Measurements from ENCODE around the gene DYRK2. TPM values are rescaled to one million over a fixed set of nuclear protein-coding genes. Genes with fewer than 3 reads are reported as not detected.

Gene DYRK2
- total RNA-seq, 1 donor from 2014 or later = 40.3 TPM

DNA sequence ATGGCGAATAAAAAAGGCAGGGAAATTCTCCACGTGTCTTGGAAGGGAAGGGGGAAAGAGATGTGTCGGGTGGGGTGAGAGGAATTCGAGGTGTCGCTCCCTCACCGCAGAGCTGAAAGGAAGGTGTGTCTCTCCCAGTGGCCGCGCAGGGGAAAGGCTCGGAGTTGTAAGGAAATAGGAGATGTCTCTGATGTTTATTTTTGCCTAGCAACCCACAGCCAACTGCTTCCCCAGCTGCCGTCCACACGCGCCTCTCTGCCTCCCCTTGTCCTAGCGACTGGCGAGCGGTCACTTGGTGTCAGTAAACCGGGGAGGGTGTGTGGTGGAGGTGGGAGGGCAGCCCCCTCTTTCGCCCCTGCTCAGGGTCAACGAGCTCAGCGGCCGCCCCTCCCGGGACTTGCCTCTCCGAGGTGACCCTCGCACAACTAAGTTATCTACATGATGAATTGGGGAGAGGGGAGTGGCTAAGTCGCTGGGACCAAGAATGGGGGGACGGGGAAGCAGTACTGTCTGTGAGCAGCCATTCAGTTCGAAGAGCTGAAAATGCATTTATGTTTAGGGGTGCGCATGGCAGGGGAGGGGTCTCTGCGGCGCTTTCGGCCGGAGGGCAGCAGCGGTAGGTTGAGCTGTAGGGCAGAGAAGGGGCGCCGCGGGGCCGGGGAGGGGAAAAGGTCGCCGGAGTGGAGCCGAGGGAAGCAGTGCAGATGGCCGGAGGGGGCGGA lies 585 bp upstream of the DYRK2 start:
- ATAC-seq (ENCODE audit: low read depth) (peak; percentile 18), DNase-seq (no peak)
- H3K27me3 Mint-ChIP-seq = no peaks in the 10 kb centered on the region
- peak overlapping the region; percentile 87 for H3K27ac Mint-ChIP-seq
- TF ChIP-seq, protein P1, sequence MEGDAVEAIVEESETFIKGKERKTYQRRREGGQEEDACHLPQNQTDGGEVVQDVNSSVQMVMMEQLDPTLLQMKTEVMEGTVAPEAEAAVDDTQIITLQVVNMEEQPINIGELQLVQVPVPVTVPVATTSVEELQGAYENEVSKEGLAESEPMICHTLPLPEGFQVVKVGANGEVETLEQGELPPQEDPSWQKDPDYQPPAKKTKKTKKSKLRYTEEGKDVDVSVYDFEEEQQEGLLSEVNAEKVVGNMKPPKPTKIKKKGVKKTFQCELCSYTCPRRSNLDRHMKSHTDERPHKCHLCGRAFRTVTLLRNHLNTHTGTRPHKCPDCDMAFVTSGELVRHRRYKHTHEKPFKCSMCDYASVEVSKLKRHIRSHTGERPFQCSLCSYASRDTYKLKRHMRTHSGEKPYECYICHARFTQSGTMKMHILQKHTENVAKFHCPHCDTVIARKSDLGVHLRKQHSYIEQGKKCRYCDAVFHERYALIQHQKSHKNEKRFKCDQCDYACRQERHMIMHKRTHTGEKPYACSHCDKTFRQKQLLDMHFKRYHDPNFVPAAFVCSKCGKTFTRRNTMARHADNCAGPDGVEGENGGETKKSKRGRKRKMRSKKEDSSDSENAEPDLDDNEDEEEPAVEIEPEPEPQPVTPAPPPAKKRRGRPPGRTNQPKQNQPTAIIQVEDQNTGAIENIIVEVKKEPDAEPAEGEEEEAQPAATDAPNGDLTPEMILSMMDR (IDR thresholded peaks at IDR 0.05) = no peak
- ChIA-PET POLR2A (interaction anchor here (0.5 to 4.7 kb wide), 11 partner anchors 10 to 990 kb away, joined by 3 to 55 read pairs (median 5); partner anchors contain the start of gene CAND1), CTCF (interaction anchor here (0.6 to 1.5 kb wide), 4 partner anchors 13 to 295 kb away, joined by 3 to 5 read pairs (median 4); no protein-coding TSS in a partner anchor)
- intact Hi-C loops (cut with micrococcal nuclease) = loop anchor here (1.0 to 2.0 kb wide), 5 partner anchors 18 to 379 kb away; partner anchors contain the start of gene CAND1
- H3K36me3 Mint-ChIP-seq (ENCODE audit: low read depth) = peaks cover 9% of the 10 kb centered on the region
- peak overlapping the region; percentile 94 for H3K4me3 Mint-ChIP-seq
- no peaks in the 10 kb centered on the region for H3K9me3 Mint-ChIP-seq
- H3K4me1 Mint-ChIP-seq = peaks cover 26% of the 10 kb centered on the region

DNA sequence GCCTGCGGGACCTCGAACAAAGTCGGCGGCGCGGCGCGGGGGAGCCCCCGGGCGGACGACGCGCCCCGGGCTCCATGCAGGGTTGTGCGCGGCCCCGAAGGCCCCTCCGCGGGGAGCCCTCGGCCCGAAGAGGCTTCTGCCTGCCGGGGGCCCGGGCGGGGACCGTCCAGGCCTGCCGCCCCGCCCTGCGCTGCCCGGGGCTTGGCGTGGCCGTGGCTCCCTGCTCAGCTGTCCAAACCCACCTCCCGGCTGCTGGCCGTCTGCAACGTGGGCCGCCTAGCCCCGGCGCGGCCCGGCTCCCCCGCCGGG lies 670 bp downstream of the DYRK2 start:
- H3K9me3 Mint-ChIP-seq = no peaks in the 10 kb centered on the region
- ATAC-seq (ENCODE audit: low read depth) (peak; percentile 21), DNase-seq (no peak)
- no peaks in the 10 kb centered on the region for H3K27me3 Mint-ChIP-seq
- CTCF ChIA-PET = interaction anchor here (1.0 kb wide), 1 partner anchor 12 kb away, joined by 3 read pairs; no protein-coding TSS in a partner anchor
- intact Hi-C loops (cut with micrococcal nuclease) = loop anchor here (2.0 kb wide), 1 partner anchor 342 kb away; no protein-coding TSS in a partner anchor
- peak overlapping the region; percentile 97 for H3K4me3 Mint-ChIP-seq
- TF ChIP-seq, protein P1 (IDR thresholded peaks at IDR 0.05) = no peak
- H3K4me1 Mint-ChIP-seq = peaks cover 38% of the 10 kb centered on the region
- H3K36me3 Mint-ChIP-seq (ENCODE audit: low read depth) = peaks cover 20% of the 10 kb centered on the region
- POLR2A ChIA-PET = interaction anchor here (0.5 to 4.7 kb wide), 11 partner anchors 9 to 380 kb away, joined by 3 to 55 read pairs (median 5); partner anchors contain the start of gene CAND1
- H3K27ac Mint-ChIP-seq = no peak overlapping the region

DNA sequence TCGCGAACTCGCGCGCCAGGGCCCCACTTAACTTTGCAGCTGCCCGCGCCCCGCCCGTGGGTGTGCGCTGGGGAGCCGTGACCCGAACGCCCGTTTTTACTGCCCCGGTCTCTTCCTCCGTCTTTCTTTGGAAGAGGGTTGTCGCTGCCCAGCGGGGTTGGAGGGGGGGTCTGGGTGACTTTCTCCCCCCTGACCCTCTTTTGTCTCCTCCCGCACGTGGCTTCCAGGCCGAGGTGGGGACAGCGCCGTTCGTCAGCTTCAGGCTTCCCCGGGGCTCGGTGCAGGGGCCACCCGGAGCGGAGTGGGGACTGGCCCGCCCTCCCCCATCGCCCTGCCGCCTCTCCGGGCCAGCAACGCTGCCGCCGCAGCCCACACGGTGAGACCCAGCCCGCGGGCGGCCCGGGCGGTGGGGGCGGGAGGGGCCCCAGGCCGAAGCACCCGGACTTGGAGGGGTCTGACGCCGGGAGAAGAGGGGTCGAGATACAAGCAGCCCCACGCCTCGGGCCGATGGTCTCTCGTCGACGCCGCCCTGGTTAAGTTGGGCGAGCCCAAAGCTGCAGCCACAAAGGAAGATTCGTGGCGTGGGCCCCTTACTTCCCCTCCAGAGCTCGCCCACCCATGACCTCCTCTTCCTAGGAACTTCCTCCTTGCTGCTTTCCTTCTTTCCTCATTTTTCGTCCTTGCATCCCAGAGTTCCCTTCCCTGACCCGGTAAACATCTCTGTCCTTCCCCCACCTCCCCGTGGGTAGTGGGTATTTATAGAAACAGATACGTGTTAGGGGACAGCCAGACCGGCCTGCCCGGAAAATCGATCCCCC lies 1.2 kb downstream of the DYRK2 start:
- ChIA-PET CTCF (interaction anchor here (1.2 to 1.6 kb wide), 2 partner anchors 293 to 294 kb away, joined by 4 to 9 read pairs; no protein-coding TSS in a partner anchor), POLR2A (interaction anchor here (0.9 to 4.7 kb wide), 6 partner anchors 10 to 381 kb away, joined by 3 to 55 read pairs (median 5); partner anchors contain the start of gene CAND1)
- H3K27me3 Mint-ChIP-seq = no peaks in the 10 kb centered on the region
- ATAC-seq (ENCODE audit: low read depth) (peak; percentile 16), DNase-seq (peak; percentile 40)
- peaks cover 44% of the 10 kb centered on the region for H3K4me1 Mint-ChIP-seq
- peak overlapping the region; percentile 97 for H3K4me3 Mint-ChIP-seq
- H3K36me3 Mint-ChIP-seq (ENCODE audit: low read depth) = peaks cover 26% of the 10 kb centered on the region
- no peaks in the 10 kb centered on the region for H3K9me3 Mint-ChIP-seq
- intact Hi-C loops (cut with micrococcal nuclease) = loop anchor here (2.0 to 5.0 kb wide), 4 partner anchors 109 to 393 kb away; no protein-coding TSS in a partner anchor
- peak overlapping the region; percentile 95 for H3K27ac Mint-ChIP-seq
- TF ChIP-seq, protein P1 (IDR thresholded peaks at IDR 0.05) = no peak

DNA sequence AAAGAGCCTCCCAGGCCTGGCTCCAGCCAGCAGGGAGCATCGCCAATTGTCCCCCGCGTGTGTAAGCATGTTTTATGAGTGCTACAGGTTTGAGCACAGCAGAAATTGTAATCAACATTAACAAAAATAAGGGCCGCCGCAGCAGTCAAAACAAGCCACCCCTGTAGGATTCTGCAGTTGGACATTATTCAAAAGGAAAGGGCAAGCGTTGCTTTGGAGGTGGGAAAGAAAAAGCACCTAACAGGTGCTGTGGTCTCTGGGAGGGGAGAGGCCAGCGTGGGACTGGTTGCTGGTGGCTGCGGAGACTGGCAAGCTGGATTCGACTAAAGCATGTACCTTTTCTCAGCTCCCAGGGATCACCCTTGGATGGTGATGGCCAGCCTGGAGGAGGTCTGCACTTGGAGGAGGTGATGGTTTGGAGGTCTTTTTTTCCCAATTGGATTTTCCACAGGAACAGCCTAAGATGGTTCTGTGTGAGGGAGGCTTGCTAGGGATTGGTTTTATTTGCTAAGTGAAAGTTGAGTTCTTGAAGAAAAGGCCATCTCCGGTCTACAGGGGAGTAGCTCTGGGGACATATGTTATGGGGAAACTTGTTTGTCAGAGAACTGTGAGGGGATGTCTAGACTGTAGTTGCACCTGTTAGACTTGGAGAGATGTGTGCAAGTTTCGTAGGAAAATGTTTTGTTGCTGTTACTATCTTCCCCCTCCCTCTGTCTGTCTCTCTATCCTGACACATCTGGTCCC lies 2.0 kb downstream of the DYRK2 start:
- peak; percentile 24 for DNase-seq
- H3K9me3 Mint-ChIP-seq = no peaks in the 10 kb centered on the region
- intact Hi-C loops (cut with micrococcal nuclease) = loop anchor here (1.0 to 5.0 kb wide), 5 partner anchors 48 to 392 kb away; no protein-coding TSS in a partner anchor
- peak overlapping the region; percentile 95 for H3K27ac Mint-ChIP-seq
- ATAC-seq (ENCODE audit: low read depth) = no peak
- ChIA-PET CTCF (interaction anchor here (0.8 to 1.6 kb wide), 3 partner anchors 17 to 294 kb away, joined by 4 to 9 read pairs (median 4); no protein-coding TSS in a partner anchor), POLR2A (interaction anchor here (1.2 to 4.7 kb wide), 3 partner anchors 10 to 339 kb away, joined by 4 to 55 read pairs (median 6); no protein-coding TSS in a partner anchor)
- H3K4me3 Mint-ChIP-seq = peak overlapping the region; percentile 97
- no peaks in the 10 kb centered on the region for H3K27me3 Mint-ChIP-seq
- peaks cover 48% of the 10 kb centered on the region for H3K4me1 Mint-ChIP-seq
- peaks cover 31% of the 10 kb centered on the region for H3K36me3 Mint-ChIP-seq (ENCODE audit: low read depth)
- TF ChIP-seq, protein P1 (IDR thresholded peaks at IDR 0.05) = no peak

Measured in activated B cell treated with CpG ODN at 0.5 μM for 24 hours (primary cell).